IPS-15b (cell line): ENCODE measurements around the gene POU2F1.

ENCODE experiments used
- H3K27me3 ChIP-seq: one replicate; pipeline ENCODE4 v1.6.1; 2013; ENCODE audit warnings: low read length; ENCODE audit not compliant: control insufficient read depth, insufficient read depth
- H3K36me3 ChIP-seq: one replicate; pipeline ENCODE4 v1.6.1; 2013; ENCODE audit warnings: low read length; ENCODE audit not compliant: control insufficient read depth, insufficient read depth
- H3K4me1 ChIP-seq: one replicate; pipeline ENCODE4 v1.6.1; 2013; ENCODE audit warnings: mild to moderate bottlenecking, low read length; ENCODE audit not compliant: control insufficient read depth, insufficient read depth
- H3K4me3 ChIP-seq: one replicate; pipeline ENCODE4 v1.5.1; 2013; ENCODE audit warnings: low read depth, low read length
- H3K9ac ChIP-seq: one replicate; pipeline ENCODE4 v1.6.1; 2013; ENCODE audit warnings: low read depth, mild to moderate bottlenecking, low read length
- H3K9me3 ChIP-seq: one replicate; pipeline ENCODE4 v1.6.1; 2013; ENCODE audit warnings: mild to moderate bottlenecking, low read length; ENCODE audit not compliant: control insufficient read depth, insufficient read depth

Gene POU2F1

DNA sequence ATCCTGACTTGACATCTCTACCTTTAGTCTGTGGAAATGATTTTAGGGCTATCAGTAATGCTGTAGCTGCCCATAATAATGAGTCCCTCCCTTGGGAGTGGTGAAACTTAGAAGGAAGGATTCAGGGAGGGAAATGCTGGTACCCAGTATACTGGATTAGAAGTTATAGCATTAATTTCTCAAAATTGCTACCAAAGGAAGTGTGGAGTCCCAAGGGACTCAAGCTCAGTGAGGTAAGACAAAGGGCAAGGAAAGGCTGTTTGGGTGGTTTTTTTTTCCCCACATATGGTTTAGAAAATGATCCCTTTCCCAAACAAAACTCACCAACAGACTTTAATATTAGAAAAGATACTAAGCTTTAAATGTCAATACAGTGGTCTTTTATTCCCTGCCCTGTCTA, 197.7 kb downstream of the POU2F1 start:
- H3K4me1 ChIP-seq = no peaks in the 10 kb centered on the region
- no peak overlapping the region for H3K9ac ChIP-seq
- no peak overlapping the region for H3K4me3 ChIP-seq
- H3K27me3 ChIP-seq = no peaks in the 10 kb centered on the region
- no peaks in the 10 kb centered on the region for H3K36me3 ChIP-seq
- no peaks in the 10 kb centered on the region for H3K9me3 ChIP-seq

DNA sequence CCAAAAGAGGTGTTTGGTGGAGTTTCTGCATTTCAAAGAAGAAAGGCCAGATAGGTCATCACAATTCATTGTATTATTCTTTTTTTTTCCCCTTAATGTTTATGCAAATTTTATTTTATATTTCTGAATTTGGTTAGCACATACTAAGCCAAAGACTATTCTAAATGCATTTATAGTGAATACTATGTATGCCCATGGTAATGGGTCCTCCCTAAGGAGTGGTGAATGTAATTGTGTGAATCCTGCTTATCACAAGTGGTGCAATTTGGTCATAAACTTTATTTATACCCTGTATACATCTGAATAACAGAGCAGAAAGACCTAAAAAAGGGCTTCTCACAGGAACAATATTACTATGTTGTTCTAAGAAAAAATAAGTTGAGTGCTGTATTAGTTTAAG, 198.6 kb downstream of the POU2F1 start:
- Histone ChIP-seq H3K4me3 (no peak overlapping the region), H3K27me3 (no peaks in the 10 kb centered on the region), H3K9me3 (no peaks in the 10 kb centered on the region), H3K4me1 (peaks cover 2% of the 10 kb centered on the region), H3K9ac (no peak overlapping the region), H3K36me3 (no peaks in the 10 kb centered on the region)

DNA sequence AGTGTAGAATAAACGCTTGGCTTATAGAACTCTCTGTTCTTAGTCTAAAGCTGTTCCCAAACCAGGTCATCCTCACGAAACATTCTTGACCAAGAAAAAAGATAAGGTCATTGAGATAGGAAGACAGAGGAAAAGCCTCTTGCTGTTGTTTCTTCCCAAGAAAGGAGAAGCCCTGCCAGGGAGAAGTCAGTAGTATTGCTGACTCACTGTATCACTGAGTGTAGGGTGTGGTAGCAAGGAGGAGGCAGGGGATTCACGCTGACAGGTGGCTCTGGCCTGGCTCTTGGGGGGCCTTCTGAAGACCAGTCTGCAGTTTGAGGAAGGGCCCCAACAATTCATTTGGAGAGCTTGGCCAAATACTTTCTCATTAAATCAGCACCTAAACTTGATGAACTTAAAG, 199.8 kb downstream of the POU2F1 start:
- Histone ChIP-seq H3K4me3 (no peak overlapping the region), H3K27me3 (no peaks in the 10 kb centered on the region), H3K4me1 (peaks cover 11% of the 10 kb centered on the region), H3K9me3 (no peaks in the 10 kb centered on the region), H3K36me3 (no peaks in the 10 kb centered on the region), H3K9ac (no peak overlapping the region)

DNA sequence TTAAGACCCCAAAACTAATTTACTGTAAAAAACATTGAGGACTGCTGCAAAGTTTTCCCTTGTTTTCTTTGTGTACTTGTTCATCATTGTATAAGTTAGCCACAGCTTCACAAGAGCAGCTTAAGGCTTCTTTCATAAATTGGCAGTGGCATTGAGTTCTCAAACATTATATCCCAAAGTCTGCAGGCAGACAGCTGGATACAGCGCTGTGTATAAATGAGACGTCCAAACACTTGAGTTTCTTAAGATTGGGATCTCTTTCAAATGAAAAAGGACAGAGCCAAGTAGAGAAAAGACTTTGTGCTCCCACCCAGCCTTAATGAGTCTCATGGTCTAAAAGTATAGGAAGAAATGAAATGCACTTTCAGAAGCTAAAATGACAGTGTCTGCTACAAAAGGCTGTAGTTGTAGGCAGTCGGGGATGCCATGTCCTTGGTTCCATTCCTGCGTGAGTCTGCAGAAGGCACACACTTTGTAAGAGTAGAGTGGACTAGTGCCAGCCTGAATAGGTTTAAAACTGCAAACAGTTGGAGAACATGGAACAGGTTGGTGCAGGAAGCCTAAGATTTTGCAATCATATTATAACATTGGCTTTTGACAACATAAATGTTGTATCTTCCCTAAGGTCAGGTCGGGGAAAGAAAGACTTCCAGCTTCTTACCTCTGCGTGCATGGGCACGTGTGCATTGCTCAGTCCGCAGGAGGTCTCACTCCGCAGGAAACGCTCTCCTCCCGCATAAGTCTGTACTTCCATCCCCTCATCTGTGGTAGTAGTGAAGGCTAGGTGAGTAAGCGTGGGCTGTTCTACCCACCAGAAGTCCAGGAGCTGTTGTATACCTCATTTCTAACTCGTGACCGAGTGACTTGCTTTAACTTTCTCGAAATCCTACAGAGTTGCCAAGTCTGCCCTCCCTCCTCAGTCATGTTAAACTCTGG, 203.3 kb downstream of the POU2F1 start:
- no peaks in the 10 kb centered on the region for H3K9me3 ChIP-seq
- H3K4me3 ChIP-seq = no peak overlapping the region
- no peak overlapping the region for H3K9ac ChIP-seq
- peaks cover 27% of the 10 kb centered on the region for H3K4me1 ChIP-seq
- no peaks in the 10 kb centered on the region for H3K27me3 ChIP-seq
- H3K36me3 ChIP-seq = no peaks in the 10 kb centered on the region

DNA sequence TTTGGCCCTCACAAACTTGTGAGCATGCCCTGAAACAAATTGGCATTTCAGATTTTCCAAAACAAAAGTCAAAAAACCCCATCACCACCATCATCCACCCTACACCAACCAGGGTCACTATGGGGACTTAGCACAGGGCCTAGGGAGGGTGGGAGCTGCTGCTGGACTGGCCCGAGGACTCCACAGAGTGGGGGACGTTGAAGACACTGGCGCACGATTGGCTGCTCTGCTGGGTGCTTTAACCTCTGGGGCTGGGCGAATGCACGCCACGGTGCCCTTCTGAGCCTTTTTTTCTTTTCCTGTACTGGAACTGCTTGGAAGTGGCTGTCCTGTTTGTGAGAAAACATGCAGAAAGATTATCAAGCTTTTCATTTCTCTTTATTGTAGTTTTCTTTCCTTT, 204.8 kb downstream of the POU2F1 start:
- Histone ChIP-seq H3K27me3 (no peaks in the 10 kb centered on the region), H3K9ac (peak overlapping the region; percentile 29), H3K9me3 (no peaks in the 10 kb centered on the region), H3K36me3 (no peaks in the 10 kb centered on the region), H3K4me1 (peaks cover 37% of the 10 kb centered on the region), H3K4me3 (no peak overlapping the region)

DNA sequence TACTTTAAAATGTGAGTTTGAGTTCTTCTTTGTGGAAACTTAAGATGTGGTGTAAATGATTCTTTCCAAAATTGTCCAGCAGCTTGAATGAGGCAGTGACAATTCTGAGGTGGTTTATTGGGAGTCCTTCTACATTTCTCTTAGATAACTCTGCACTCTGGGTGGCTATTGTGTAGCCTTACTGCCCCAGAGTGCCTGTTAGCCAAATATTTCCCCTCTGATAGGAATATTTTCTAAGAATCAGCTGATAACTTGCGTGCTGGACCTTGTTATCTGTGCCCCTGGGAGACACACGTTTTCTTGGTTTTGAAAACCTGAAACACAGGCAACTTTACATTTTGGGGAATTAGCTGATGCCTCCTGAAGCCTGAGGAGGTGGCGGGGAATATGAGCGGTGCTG, 206.0 kb downstream of the POU2F1 start:
- H3K36me3 ChIP-seq = no peaks in the 10 kb centered on the region
- peaks cover 49% of the 10 kb centered on the region for H3K4me1 ChIP-seq
- no peak overlapping the region for H3K9ac ChIP-seq
- H3K27me3 ChIP-seq = no peaks in the 10 kb centered on the region
- H3K9me3 ChIP-seq = no peaks in the 10 kb centered on the region
- no peak overlapping the region for H3K4me3 ChIP-seq

DNA sequence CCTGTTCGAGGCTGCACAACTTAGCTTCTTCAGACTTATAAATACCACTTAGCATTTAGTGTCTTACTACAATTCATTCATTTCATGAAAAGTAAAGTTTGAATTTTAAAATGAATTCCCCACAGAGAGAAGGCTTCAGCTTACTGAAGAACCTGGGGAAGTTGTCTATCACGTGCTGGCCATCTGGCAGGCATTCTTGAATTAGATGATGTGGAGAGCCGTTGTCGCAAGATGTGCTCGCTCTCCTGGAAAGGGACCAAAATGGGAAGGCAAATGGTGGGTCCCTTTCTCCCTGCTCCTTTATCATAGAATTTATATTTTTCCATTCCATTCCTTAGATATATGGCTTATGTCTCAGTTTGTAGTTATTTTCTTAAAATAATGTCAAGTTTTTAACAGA, 207.2 kb downstream of the POU2F1 start:
- H3K36me3 ChIP-seq = no peaks in the 10 kb centered on the region
- H3K9ac ChIP-seq = no peak overlapping the region
- no peaks in the 10 kb centered on the region for H3K27me3 ChIP-seq
- H3K4me1 ChIP-seq = peaks cover 49% of the 10 kb centered on the region
- H3K9me3 ChIP-seq = no peaks in the 10 kb centered on the region
- H3K4me3 ChIP-seq = no peak overlapping the region

DNA sequence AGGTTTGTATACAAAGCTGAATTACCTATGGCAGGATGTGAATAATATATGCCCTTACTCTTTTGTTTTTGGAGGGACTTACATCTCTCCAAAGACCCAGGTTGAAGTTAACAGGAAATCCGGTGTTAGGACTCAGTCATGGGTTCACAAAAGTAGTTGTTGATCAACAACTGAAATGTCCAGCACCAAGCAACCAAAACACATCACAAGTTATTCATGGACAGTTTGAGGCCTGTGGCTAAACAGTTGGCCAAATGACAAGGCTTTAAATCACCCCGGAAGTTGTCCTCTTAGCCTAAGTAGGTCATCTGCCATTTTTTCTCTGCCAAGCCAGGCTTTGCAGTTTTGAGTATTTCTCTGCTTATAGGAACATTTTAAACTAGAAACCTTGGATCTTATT, 207.7 kb downstream of the POU2F1 start:
- Histone ChIP-seq H3K36me3 (no peaks in the 10 kb centered on the region), H3K9me3 (no peaks in the 10 kb centered on the region), H3K4me1 (peaks cover 49% of the 10 kb centered on the region), H3K4me3 (no peak overlapping the region), H3K27me3 (no peaks in the 10 kb centered on the region), H3K9ac (no peak overlapping the region)

DNA sequence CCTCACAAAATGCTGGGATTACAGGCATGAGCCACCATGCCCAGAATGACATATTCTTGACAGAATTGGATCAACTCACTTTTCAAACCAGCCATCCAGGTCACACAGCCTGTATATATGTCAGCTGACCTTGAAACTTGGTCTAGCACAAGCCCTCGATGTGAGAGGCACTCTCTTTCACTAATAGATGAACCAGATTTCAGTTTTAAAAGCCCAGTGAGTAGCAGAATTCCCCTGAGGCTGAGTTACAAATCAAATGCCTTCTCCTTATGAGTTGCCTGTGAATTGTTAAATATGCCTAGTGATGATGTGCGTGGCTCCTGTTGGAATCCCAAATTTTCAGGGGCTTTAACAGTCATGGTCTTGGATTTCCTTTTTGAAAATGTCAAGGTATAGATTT, 208.9 kb downstream of the POU2F1 start:
- Histone ChIP-seq H3K4me1 (peaks cover 43% of the 10 kb centered on the region), H3K9me3 (no peaks in the 10 kb centered on the region), H3K36me3 (peaks cover 3% of the 10 kb centered on the region), H3K9ac (no peak overlapping the region), H3K4me3 (no peak overlapping the region), H3K27me3 (peaks cover 2% of the 10 kb centered on the region)

DNA sequence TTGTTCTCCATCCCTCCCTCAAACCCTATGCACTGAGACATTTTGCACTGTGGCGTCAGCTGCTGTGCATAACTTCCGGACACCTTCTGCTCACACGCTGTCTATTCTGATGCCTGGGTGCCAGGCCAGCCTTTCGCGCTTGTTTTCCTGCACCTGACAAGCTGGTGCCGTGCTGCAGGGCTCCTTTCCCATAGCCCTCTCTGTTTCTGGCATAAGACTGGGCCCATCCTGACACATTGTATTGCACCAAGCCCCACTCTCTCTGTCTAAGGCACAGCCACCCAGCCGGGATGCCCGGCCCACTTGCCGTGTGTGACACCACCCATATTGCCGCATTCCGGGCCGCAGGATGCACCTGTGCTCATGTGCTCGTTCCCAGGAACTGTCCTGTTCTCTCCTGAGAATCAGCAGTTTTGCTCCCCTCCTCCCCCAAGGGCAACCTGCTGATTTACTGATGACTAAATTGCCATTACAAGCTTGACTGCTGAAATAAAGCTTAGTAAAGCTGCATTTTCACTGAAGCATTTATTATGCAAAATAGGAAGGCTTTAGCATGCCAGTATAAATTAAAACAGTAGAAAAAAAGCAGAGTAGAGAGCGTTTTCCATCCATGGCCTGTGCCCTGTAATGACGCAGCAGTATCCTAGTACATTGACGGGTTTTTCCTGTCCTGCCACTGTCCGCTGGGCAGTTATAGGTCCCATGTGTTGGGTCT, 209.6 kb downstream of the POU2F1 start:
- Histone ChIP-seq H3K36me3 (peaks cover 3% of the 10 kb centered on the region), H3K9me3 (no peaks in the 10 kb centered on the region), H3K9ac (no peak overlapping the region), H3K4me1 (peaks cover 39% of the 10 kb centered on the region), H3K27me3 (peaks cover 2% of the 10 kb centered on the region), H3K4me3 (no peak overlapping the region)

DNA sequence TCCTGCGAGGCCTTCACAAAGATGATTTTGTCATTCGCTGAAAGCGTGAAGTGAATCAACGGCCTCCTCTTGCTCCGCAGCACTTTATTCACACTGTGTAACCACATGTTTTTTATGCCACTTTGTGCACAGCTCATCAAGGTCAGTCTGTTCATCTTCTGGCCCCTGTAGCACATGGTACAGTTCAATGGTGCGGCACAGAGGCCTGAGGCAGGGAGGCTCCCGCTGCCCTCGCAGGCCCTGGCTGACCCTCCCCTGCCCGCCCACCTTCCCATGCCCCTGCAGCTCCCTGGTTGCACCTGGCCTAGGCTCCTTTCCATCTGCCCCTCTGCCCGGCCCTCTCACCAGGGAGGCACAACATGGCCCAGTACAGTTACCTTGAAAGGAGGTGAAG, 210.2 kb downstream of the POU2F1 start:
- Histone ChIP-seq H3K4me3 (no peak overlapping the region), H3K27me3 (peaks cover 2% of the 10 kb centered on the region), H3K9me3 (no peaks in the 10 kb centered on the region), H3K36me3 (peaks cover 3% of the 10 kb centered on the region), H3K4me1 (peaks cover 36% of the 10 kb centered on the region), H3K9ac (no peak overlapping the region)
